ENCODE data around the gene HAND2.

- TF ChIP-seq, protein P1, sequence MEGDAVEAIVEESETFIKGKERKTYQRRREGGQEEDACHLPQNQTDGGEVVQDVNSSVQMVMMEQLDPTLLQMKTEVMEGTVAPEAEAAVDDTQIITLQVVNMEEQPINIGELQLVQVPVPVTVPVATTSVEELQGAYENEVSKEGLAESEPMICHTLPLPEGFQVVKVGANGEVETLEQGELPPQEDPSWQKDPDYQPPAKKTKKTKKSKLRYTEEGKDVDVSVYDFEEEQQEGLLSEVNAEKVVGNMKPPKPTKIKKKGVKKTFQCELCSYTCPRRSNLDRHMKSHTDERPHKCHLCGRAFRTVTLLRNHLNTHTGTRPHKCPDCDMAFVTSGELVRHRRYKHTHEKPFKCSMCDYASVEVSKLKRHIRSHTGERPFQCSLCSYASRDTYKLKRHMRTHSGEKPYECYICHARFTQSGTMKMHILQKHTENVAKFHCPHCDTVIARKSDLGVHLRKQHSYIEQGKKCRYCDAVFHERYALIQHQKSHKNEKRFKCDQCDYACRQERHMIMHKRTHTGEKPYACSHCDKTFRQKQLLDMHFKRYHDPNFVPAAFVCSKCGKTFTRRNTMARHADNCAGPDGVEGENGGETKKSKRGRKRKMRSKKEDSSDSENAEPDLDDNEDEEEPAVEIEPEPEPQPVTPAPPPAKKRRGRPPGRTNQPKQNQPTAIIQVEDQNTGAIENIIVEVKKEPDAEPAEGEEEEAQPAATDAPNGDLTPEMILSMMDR (IDR thresholded peaks at IDR 0.05; ENCODE audit: insufficient read depth, low read depth, low read length), result no peak
- TF ChIP-seq EZH2 (IDR thresholded peaks at IDR 0.05; ENCODE audit: insufficient read depth, low read length), result peak; percentile 56
Measured at GRCh38 chr4:173516621-173517524, 13.2 kb downstream of the HAND2 start.
